Hepatocyte (in vitro differentiated cells): Measurements from ENCODE around the gene ATXN7L3. TPM values are rescaled to one million over a fixed set of nuclear protein-coding genes. Genes with fewer than 3 reads are reported as not detected.

Experiments used
- DNase-seq: peaks from one replicate; pipeline ENCODE4 v3.0.0-alpha.2; 2016; ENCODE audit warnings: low spot score
- H2AFZ ChIP-seq: fragments of 200-600 bp; sonication (generic); 2 replicates; pipeline ENCODE4 v1.6.0; 2016; ENCODE audit warnings: antibody characterized with exemption, mild to moderate bottlenecking
- H3K27ac ChIP-seq: fragments of 200-600 bp; sonication (generic); 2 replicates; pipeline ENCODE4 v1.5.1; 2016; ENCODE audit warnings: mild to moderate bottlenecking
- H3K27me3 ChIP-seq: fragments of 200-600 bp; sonication (generic); 2 replicates; pipeline ENCODE4 v1.6.1; 2016
- H3K36me3 ChIP-seq: fragments of 200-600 bp; sonication (generic); replicated peaks from 2 replicates; pipeline ENCODE4 v1.5.1; 2016; ENCODE audit warnings: low read depth; ENCODE audit not compliant: insufficient read depth
- H3K4me1 ChIP-seq: fragments of 200-600 bp; sonication (generic); 2 replicates; pipeline ENCODE4 v1.5.1; 2016; ENCODE audit warnings: mild to moderate bottlenecking, moderate library complexity; ENCODE audit not compliant: insufficient read depth
- H3K4me2 ChIP-seq: fragments of 200-600 bp; sonication (generic); 2 replicates; pipeline ENCODE4 v1.6.0; 2016
- H3K4me3 ChIP-seq: fragments of 200-600 bp; sonication (generic); 2 replicates; pipeline ENCODE4 v1.5.1; 2016; ENCODE audit warnings: mild to moderate bottlenecking
- H3K79me2 ChIP-seq: fragments of 200-600 bp; sonication (generic); 2 replicates; pipeline ENCODE4 v1.6.0; 2017; ENCODE audit warnings: mild to moderate bottlenecking
- H3K9me2 ChIP-seq: fragments of 200-600 bp; sonication (generic); replicated peaks from 2 replicates; pipeline ENCODE4 v1.6.0; 2017; ENCODE audit warnings: mild to moderate bottlenecking; ENCODE audit not compliant: insufficient read depth
- H3K9me3 ChIP-seq: fragments of 200-600 bp; sonication (generic); 2 replicates; pipeline ENCODE4 v1.5.1; 2016; ENCODE audit warnings: low read depth, mild to moderate bottlenecking
- H4K20me1 ChIP-seq: fragments of 200-600 bp; sonication (generic); 2 replicates; pipeline ENCODE4 v1.6.0; 2016; ENCODE audit warnings: mild to moderate bottlenecking; ENCODE audit not compliant: insufficient read depth, poor library complexity, severe bottlenecking
- EZH2 ChIP-seq: fragments of 200-600 bp; sonication (generic); IDR thresholded peaks from 2 replicates; pipeline ENCODE4 v1.6.1; 2016; ENCODE audit warnings: antibody characterized with exemption, mild to moderate bottlenecking, borderline replicate concordance
- EZH2phosphoT487 ChIP-seq: fragments of 200-600 bp; sonication (generic); IDR thresholded peaks from one replicate; pipeline ENCODE4 v1.6.1; 2018; ENCODE audit warnings: antibody characterized with exemption, mild to moderate bottlenecking, low read depth, moderate library complexity; ENCODE audit not compliant: unreplicated experiment, severe bottlenecking
- WGBS: methylation state at CpG from one replicate; pipeline ENCODE4 v1.1.6; 2016; ENCODE audit warnings: low lambda C conversion rate; ENCODE audit errors: missing lambda C conversion rate; 5-methylcytosine and 5-hydroxymethylcytosine counted together
- polyA plus RNA-seq: library from polyadenylated mRNA; unstranded; fragments of >200 nt; fragmentation: Nextera tagmentation; extraction: Ambion mirVana; gene quantifications from 2 replicates; pipeline ENCODE4 v1.2.1, GENCODE V29; 2016
- total RNA-seq: library from RNA; depleted of rRNA; stranded (reverse); fragments of >200 nt; gene quantifications from 2 replicates; pipeline ENCODE4 v1.2.3, GENCODE V29; 2014
- TF ChIP-seq, protein P1 (sequence below): fragments of 200-600 bp; sonication (generic); IDR thresholded peaks from 2 replicates; pipeline ENCODE4 v1.5.1; 2016; ENCODE audit warnings: antibody characterized with exemption, mild to moderate bottlenecking; ENCODE audit not compliant: poor library complexity

Gene ATXN7L3
- total and polyA plus RNA-seq, 2 experiments from 2014 or later, result 28.7 to 64.0 TPM

DNA sequence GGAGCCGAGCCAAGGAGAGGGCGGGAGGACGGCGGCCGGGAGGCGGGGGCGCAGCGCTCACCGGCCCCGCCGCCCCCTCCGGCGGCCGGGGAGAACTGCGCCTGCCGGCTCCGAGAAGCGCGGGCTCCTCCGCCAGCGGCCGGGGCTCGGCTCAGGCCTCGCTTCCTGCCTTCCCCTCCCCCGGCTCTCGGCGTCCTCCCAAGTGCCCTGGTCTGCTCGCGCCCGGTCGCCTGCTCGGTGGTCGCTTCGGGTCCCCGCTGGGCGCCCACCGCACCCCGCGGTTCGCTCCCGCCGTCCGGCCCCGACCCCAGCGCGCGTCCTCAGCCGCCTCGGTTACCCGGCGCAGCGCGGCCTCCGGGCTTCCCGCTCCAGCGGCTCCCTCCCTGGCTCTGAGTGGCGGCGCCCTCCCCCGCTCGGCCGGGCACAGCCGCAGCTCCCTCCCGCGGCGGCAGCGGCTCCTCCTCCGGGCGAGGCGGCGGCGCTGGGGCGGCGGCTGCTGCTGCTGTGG lies 19.5 kb upstream of the ATXN7L3 start:
- Histone ChIP-seq H3K27ac (peak overlapping the region; percentile 100), H3K79me2 (peaks cover 46% of the 10 kb centered on the region), H3K27me3 (no peaks in the 10 kb centered on the region), H3K9me3 (no peaks in the 10 kb centered on the region), H3K36me3 (peaks cover 3% of the 10 kb centered on the region), H3K9me2 (no peaks in the 10 kb centered on the region), H3K4me2 (peak overlapping the region; percentile 97), H4K20me1 (peaks cover 20% of the 10 kb centered on the region), H3K4me1 (peaks cover 22% of the 10 kb centered on the region), H3K4me3 (peak overlapping the region; percentile 97), H2AFZ (peak overlapping the region; percentile 30)
- WGBS, result 1% methylated on average over 12 of the region's 73 CpGs
- TF ChIP-seq, protein P1, sequence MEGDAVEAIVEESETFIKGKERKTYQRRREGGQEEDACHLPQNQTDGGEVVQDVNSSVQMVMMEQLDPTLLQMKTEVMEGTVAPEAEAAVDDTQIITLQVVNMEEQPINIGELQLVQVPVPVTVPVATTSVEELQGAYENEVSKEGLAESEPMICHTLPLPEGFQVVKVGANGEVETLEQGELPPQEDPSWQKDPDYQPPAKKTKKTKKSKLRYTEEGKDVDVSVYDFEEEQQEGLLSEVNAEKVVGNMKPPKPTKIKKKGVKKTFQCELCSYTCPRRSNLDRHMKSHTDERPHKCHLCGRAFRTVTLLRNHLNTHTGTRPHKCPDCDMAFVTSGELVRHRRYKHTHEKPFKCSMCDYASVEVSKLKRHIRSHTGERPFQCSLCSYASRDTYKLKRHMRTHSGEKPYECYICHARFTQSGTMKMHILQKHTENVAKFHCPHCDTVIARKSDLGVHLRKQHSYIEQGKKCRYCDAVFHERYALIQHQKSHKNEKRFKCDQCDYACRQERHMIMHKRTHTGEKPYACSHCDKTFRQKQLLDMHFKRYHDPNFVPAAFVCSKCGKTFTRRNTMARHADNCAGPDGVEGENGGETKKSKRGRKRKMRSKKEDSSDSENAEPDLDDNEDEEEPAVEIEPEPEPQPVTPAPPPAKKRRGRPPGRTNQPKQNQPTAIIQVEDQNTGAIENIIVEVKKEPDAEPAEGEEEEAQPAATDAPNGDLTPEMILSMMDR, result peak; percentile 28
- TF ChIP-seq EZH2 (no peak), EZH2phosphoT487 (no peak)
- DNase-seq, result peak; percentile 91

DNA sequence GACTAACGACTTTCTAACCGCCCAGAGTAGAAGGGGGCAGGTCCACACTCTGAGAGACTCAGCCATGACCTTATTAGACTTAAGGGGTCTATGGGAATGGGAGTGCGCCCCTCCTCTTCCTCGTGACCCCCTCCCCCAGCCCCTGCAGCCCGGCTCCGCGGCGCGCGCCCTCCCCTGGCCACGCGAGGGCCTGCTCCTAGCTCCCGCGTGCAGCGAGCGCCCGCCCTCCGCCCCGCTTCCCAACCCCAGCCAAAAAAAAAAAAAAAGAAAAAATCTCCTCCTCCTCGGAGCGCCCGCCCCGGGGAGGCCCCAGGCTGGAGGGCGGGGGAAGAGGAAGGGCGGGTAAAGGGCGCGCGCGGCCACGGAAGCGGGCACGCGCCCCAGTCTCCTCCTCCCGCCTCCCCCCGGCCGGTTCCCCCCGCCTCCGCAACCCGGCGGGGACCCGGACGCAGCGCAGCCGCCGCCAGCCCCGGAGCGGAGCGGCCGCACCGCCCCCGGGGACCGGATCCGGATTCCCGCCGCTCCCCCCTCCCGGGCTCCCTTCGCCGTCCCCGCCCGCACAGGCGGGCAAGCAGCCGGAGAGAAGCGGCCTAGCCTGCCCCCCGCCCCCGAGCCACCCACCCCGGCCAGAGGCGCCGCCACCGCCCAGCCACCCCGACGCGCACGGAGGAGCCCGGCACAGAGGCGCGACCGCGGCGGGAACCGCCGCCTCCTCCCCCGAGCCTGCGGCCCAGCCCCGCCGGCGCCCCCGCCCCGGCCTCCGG lies 18.8 kb upstream of the ATXN7L3 start:
- peak overlapping the region; percentile 97 for H3K4me2 ChIP-seq
- peaks cover 20% of the 10 kb centered on the region for H4K20me1 ChIP-seq
- no peaks in the 10 kb centered on the region for H3K9me2 ChIP-seq
- peaks cover 20% of the 10 kb centered on the region for H3K4me1 ChIP-seq
- peaks cover 46% of the 10 kb centered on the region for H3K79me2 ChIP-seq
- H2AFZ ChIP-seq, result peak overlapping the region; percentile 27
- peaks cover 3% of the 10 kb centered on the region for H3K36me3 ChIP-seq
- WGBS, result 0% methylated on average over 14 of the region's 89 CpGs
- H3K4me3 ChIP-seq, result peak overlapping the region; percentile 97
- H3K9me3 ChIP-seq, result no peaks in the 10 kb centered on the region
- DNase-seq, result peak; percentile 96
- TF ChIP-seq, protein P1, result peak; percentile 71
- TF ChIP-seq EZH2, result no peak
- peak overlapping the region; percentile 100 for H3K27ac ChIP-seq
- no peaks in the 10 kb centered on the region for H3K27me3 ChIP-seq

DNA sequence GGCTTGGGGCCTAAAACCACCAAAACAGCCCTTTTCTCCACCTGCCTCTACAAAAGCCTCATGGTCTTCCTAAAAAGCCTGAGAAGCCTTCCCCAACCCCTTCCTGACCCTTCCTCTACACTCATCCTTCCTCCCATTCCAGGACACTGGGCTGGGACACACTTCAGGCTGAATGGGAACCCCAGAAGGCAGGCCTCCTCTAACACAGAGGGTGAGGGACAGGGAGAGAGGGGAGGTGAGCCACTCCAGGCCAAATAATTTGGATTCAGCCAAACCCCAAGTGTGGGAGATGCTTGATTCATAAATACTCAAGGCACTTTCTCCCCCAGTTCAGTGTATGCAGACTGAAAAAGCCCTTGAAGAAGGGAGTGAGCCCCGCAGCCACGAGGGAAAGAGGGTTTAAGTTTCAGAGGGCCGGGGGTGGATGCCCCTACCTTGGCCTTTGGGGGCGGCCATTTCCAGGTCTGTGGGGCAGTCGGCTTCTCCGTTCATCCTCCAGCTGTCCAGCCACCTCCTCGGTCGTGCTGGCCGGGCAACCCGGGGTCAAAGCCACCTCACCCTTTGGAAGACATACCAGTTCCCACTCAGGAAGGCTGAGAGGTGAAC lies 18.2 kb upstream of the ATXN7L3 start:
- Histone ChIP-seq H3K4me2 (peak overlapping the region; percentile 97), H3K9me2 (no peaks in the 10 kb centered on the region), H3K27ac (peak overlapping the region; percentile 100), H3K4me1 (peaks cover 14% of the 10 kb centered on the region), H4K20me1 (peaks cover 20% of the 10 kb centered on the region), H2AFZ (no peak overlapping the region), H3K27me3 (no peaks in the 10 kb centered on the region), H3K4me3 (peak overlapping the region; percentile 20), H3K79me2 (peaks cover 41% of the 10 kb centered on the region), H3K9me3 (no peaks in the 10 kb centered on the region), H3K36me3 (peaks cover 3% of the 10 kb centered on the region)
- WGBS, result 19% methylated on average over 10 of the region's 10 CpGs
- no peak for TF ChIP-seq EZH2
- TF ChIP-seq, protein P1, result no peak
- TF ChIP-seq EZH2phosphoT487, result no peak
- DNase-seq, result no peak
